ENCODE measurements around the gene BAIAP2L2.
"Not testable (repeated sequence)": the region's sequence is repeated elsewhere in the genome, so short reads cannot be mapped to it uniquely, and the experiment has no call there.

The BAIAP2L2 gene

GRCh38 chr22:38110008-38110862 is at the start of gene BAIAP2L2:
Gene BAIAP2L2 (minus strand): TSS chr22:38110684. CDS start chr22:38110525, 159 bp downstream.
- H3K4me3 ChIP-seq (ENCODE audit: low read depth in 1 of 5, low read length in 5 of 5) = no peak within 1 kb of the TSS
- no peaks in the 10 kb centered on the region for H3K27me3 ChIP-seq (ENCODE audit: control insufficient read depth in 5 of 5, insufficient read depth in 4 of 5, low read length in 5 of 5)
- H3K27ac ChIP-seq (ENCODE audit: low read depth, low read length) = no peak within 1 kb of the TSS
- peaks cover 0 to 16% (median 8%) of the 10 kb centered on the region in 5 donors for H3K36me3 ChIP-seq (ENCODE audit: control insufficient read depth in 5 of 5, insufficient read depth in 5 of 5, low read length in 5 of 5)
- no peaks in the 10 kb centered on the region for H3K9me3 ChIP-seq (ENCODE audit: control insufficient read depth in 5 of 5, low read length in 5 of 5)
- peak within 1 kb of the TSS in 1 of 5 donors; percentile 41 for H3K9ac ChIP-seq (ENCODE audit: low read length in 5 of 5)
- H3K4me1 ChIP-seq (ENCODE audit: control insufficient read depth in 5 of 5, insufficient read depth in 5 of 5, low read length in 5 of 5) = peaks cover 0 to 31% (median 21%) of the 10 kb centered on the region in 5 donors

- no peaks in the 10 kb centered on the region for H3K27me3 ChIP-seq (ENCODE audit: control insufficient read depth in 5 of 5, insufficient read depth in 4 of 5, low read length in 5 of 5)
- H3K9ac ChIP-seq (ENCODE audit: low read length in 5 of 5) = no peak overlapping the region
- no peaks in the 10 kb centered on the region for H3K9me3 ChIP-seq (ENCODE audit: control insufficient read depth in 5 of 5, low read length in 5 of 5)
- peaks cover 0 to 4% (median 2%) of the 10 kb centered on the region in 5 donors for H3K36me3 ChIP-seq (ENCODE audit: control insufficient read depth in 5 of 5, insufficient read depth in 5 of 5, low read length in 5 of 5)
- H3K4me1 ChIP-seq (ENCODE audit: control insufficient read depth in 5 of 5, insufficient read depth in 5 of 5, low read length in 5 of 5) = peaks cover 0 to 3% (median 0%) of the 10 kb centered on the region in 5 donors
- H3K27ac ChIP-seq (ENCODE audit: low read depth, low read length) = no peak overlapping the region
- no peak overlapping the region for H3K4me3 ChIP-seq (ENCODE audit: low read depth in 1 of 5, low read length in 5 of 5)
Measured at GRCh38 chr22:38155703-38156102, 45.2 kb upstream of the BAIAP2L2 start.

- H3K4me3 ChIP-seq (ENCODE audit: low read depth in 1 of 5, low read length in 5 of 5) = not testable (repeated sequence)
Measured at GRCh38 chr22:38154563-38154915, 44.1 kb upstream of the BAIAP2L2 start.

GRCh38 chr22:38153821-38154562 is 43.5 kb upstream of the BAIAP2L2 start:
- peaks cover 0 to 4% (median 2%) of the 10 kb centered on the region in 5 donors for H3K36me3 ChIP-seq (ENCODE audit: control insufficient read depth in 5 of 5, insufficient read depth in 5 of 5, low read length in 5 of 5)
- H3K9me3 ChIP-seq (ENCODE audit: control insufficient read depth in 5 of 5, low read length in 5 of 5) = no peaks in the 10 kb centered on the region
- no peak overlapping the region for H3K4me3 ChIP-seq (ENCODE audit: low read depth in 1 of 5, low read length in 5 of 5)
- peak overlapping the region in 1 of 5 donors; percentile 35 for H3K9ac ChIP-seq (ENCODE audit: low read length in 5 of 5)
- H3K27ac ChIP-seq (ENCODE audit: low read depth, low read length) = no peak overlapping the region
- peaks cover 0 to 3% (median 0%) of the 10 kb centered on the region in 5 donors for H3K4me1 ChIP-seq (ENCODE audit: control insufficient read depth in 5 of 5, insufficient read depth in 5 of 5, low read length in 5 of 5)
- no peaks in the 10 kb centered on the region for H3K27me3 ChIP-seq (ENCODE audit: control insufficient read depth in 5 of 5, insufficient read depth in 4 of 5, low read length in 5 of 5)

More at GRCh38 chr22:38154563-38154915, 44.1 kb upstream of the BAIAP2L2 start:
- not testable (repeated sequence) for H3K36me3 ChIP-seq (ENCODE audit: control insufficient read depth in 5 of 5, insufficient read depth in 5 of 5, low read length in 5 of 5); H3K27me3 ChIP-seq (ENCODE audit: control insufficient read depth in 5 of 5, insufficient read depth in 4 of 5, low read length in 5 of 5); H3K9ac ChIP-seq (ENCODE audit: low read length in 5 of 5); H3K4me1 ChIP-seq (ENCODE audit: control insufficient read depth in 5 of 5, insufficient read depth in 5 of 5, low read length in 5 of 5); H3K27ac ChIP-seq (ENCODE audit: low read depth, low read length); H3K9me3 ChIP-seq (ENCODE audit: control insufficient read depth in 5 of 5, low read length in 5 of 5)

- H3K4me1 ChIP-seq (ENCODE audit: control insufficient read depth in 5 of 5, insufficient read depth in 5 of 5, low read length in 5 of 5) = peaks cover 0 to 5% (median 0%) of the 10 kb centered on the region in 5 donors
- no peak overlapping the region for H3K27ac ChIP-seq (ENCODE audit: low read depth, low read length)
- no peak overlapping the region for H3K9ac ChIP-seq (ENCODE audit: low read length in 5 of 5)
- H3K36me3 ChIP-seq (ENCODE audit: control insufficient read depth in 5 of 5, insufficient read depth in 5 of 5, low read length in 5 of 5) = peaks cover 0 to 8% (median 3%) of the 10 kb centered on the region in 5 donors
- no peaks in the 10 kb centered on the region for H3K9me3 ChIP-seq (ENCODE audit: control insufficient read depth in 5 of 5, low read length in 5 of 5)
- no peak overlapping the region for H3K4me3 ChIP-seq (ENCODE audit: low read depth in 1 of 5, low read length in 5 of 5)
- H3K27me3 ChIP-seq (ENCODE audit: control insufficient read depth in 5 of 5, insufficient read depth in 4 of 5, low read length in 5 of 5) = no peaks in the 10 kb centered on the region
Measured at GRCh38 chr22:38151126-38151500, 40.6 kb upstream of the BAIAP2L2 start.

- H3K27me3 ChIP-seq (ENCODE audit: control insufficient read depth in 5 of 5, insufficient read depth in 4 of 5, low read length in 5 of 5) = no peaks in the 10 kb centered on the region
Measured at GRCh38 chr22:38148245-38148644, 37.8 kb upstream of the BAIAP2L2 start.

GRCh38 chr22:38146166-38146565 is 35.7 kb upstream of the BAIAP2L2 start:
- not testable (repeated sequence) for H3K4me3 ChIP-seq (ENCODE audit: low read depth in 1 of 5, low read length in 5 of 5); H3K27me3 ChIP-seq (ENCODE audit: control insufficient read depth in 5 of 5, insufficient read depth in 4 of 5, low read length in 5 of 5); H3K9me3 ChIP-seq (ENCODE audit: control insufficient read depth in 5 of 5, low read length in 5 of 5); H3K9ac ChIP-seq (ENCODE audit: low read length in 5 of 5); H3K27ac ChIP-seq (ENCODE audit: low read depth, low read length); H3K4me1 ChIP-seq (ENCODE audit: control insufficient read depth in 5 of 5, insufficient read depth in 5 of 5, low read length in 5 of 5)
- peaks cover 0 to 33% (median 17%) of the 10 kb centered on the region in 5 donors for H3K36me3 ChIP-seq (ENCODE audit: control insufficient read depth in 5 of 5, insufficient read depth in 5 of 5, low read length in 5 of 5)

More at GRCh38 chr22:38148245-38148644, 37.8 kb upstream of the BAIAP2L2 start:
- Histone ChIP-seq H3K27ac (ENCODE audit: low read depth, low read length) (no peak overlapping the region), H3K9me3 (ENCODE audit: control insufficient read depth in 5 of 5, low read length in 5 of 5) (no peaks in the 10 kb centered on the region), H3K9ac (ENCODE audit: low read length in 5 of 5) (no peak overlapping the region), H3K4me1 (ENCODE audit: control insufficient read depth in 5 of 5, insufficient read depth in 5 of 5, low read length in 5 of 5) (peaks cover 0 to 5% (median 0%) of the 10 kb centered on the region in 5 donors), H3K36me3 (ENCODE audit: control insufficient read depth in 5 of 5, insufficient read depth in 5 of 5, low read length in 5 of 5) (peaks cover 0 to 21% (median 7%) of the 10 kb centered on the region in 5 donors), H3K4me3 (ENCODE audit: low read depth in 1 of 5, low read length in 5 of 5) (no peak overlapping the region)

- H3K4me3 ChIP-seq (ENCODE audit: low read depth in 1 of 5, low read length in 5 of 5) = no peak overlapping the region
- no peak overlapping the region for H3K27ac ChIP-seq (ENCODE audit: low read depth, low read length)
- H3K9ac ChIP-seq (ENCODE audit: low read length in 5 of 5) = no peak overlapping the region
- H3K4me1 ChIP-seq (ENCODE audit: control insufficient read depth in 5 of 5, insufficient read depth in 5 of 5, low read length in 5 of 5) = peaks cover 0 to 8% (median 0%) of the 10 kb centered on the region in 5 donors
- no peaks in the 10 kb centered on the region for H3K9me3 ChIP-seq (ENCODE audit: control insufficient read depth in 5 of 5, low read length in 5 of 5)
- no peaks in the 10 kb centered on the region for H3K27me3 ChIP-seq (ENCODE audit: control insufficient read depth in 5 of 5, insufficient read depth in 4 of 5, low read length in 5 of 5)
- peaks cover 0 to 39% (median 23%) of the 10 kb centered on the region in 5 donors for H3K36me3 ChIP-seq (ENCODE audit: control insufficient read depth in 5 of 5, insufficient read depth in 5 of 5, low read length in 5 of 5)
Measured at GRCh38 chr22:38144025-38144405, 33.5 kb upstream of the BAIAP2L2 start.

GRCh38 chr22:38142606-38143005 is 32.1 kb upstream of the BAIAP2L2 start:
- Histone ChIP-seq H3K4me3 (ENCODE audit: low read depth in 1 of 5, low read length in 5 of 5) (no peak overlapping the region), H3K9me3 (ENCODE audit: control insufficient read depth in 5 of 5, low read length in 5 of 5) (no peaks in the 10 kb centered on the region), H3K9ac (ENCODE audit: low read length in 5 of 5) (no peak overlapping the region), H3K4me1 (ENCODE audit: control insufficient read depth in 5 of 5, insufficient read depth in 5 of 5, low read length in 5 of 5) (peaks cover 0 to 3% (median 0%) of the 10 kb centered on the region in 5 donors), H3K27ac (ENCODE audit: low read depth, low read length) (no peak overlapping the region), H3K27me3 (ENCODE audit: control insufficient read depth in 5 of 5, insufficient read depth in 4 of 5, low read length in 5 of 5) (no peaks in the 10 kb centered on the region), H3K36me3 (ENCODE audit: control insufficient read depth in 5 of 5, insufficient read depth in 5 of 5, low read length in 5 of 5) (peaks cover 0 to 44% (median 33%) of the 10 kb centered on the region in 5 donors)

Measured in subcutaneous abdominal adipose tissue (tissue), 5 donors.